Stimulated activated CD8-positive, alpha-beta memory T cell treated with anti-CD3 and anti-CD28 coated beads, Interleukin-4, amount 100 ng/mL, for 1 hour (primary cell): Measurements from ENCODE around the gene LTBP3.
A peak's percentile ranks its signal among the peaks of the same experiment; 100 is the strongest.

Source experiments
- DNase-seq, 2 donors: peaks; one replicate each; pipeline ENCODE4 v3.0.0-alpha.2; 2020; ENCODE audit warnings: low read depth in 2 of 2, low spot score in 1 of 2

LTBP3 gene

DNA sequence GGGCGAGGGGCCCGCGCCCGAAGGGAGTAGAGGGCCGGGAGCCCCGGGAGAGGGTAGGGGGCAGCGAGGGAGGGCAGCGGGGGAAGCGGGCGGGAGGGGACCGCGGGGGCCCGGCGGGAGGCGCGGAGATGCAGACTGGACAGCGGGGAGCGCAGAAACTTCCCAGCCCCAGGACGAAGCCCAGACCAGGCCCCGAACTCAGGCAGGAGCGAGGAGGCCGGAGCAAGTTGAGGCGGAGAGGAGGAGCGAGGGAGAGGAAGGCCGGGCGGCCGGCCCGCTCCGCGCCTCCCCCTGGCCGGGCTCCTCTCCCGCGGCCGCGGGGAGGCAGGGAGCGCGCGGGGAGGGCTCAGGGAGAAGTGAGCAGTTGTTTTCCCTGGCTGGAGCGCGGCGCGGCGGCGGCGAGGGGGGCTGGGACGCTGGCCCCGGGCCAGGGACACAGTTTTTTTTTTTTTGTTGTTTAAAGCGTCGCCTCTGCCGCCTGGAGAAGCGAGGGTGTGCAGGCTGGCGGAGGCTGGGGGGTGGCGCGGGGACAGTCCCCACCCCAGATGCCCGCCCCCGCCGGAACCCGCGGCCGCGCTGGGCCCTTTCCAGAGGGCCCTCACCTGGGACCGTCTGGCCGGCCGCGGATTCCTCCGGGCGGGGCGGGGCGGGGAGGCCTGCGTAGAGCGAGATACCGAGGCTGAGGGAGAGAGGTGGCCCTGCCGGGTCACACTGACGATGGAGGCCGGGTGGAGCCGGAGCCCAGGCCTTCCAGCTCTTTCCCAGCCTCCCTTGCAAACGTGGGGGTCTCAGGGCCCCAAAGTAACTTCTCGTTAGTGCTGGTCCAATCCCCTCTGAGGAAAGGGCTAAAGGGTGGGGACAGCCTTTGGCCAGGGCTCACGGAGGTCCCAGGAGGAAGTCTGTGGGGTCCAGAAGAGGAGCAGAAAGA lies at the start of gene LTBP3:
TSS of gene LTBP3 (minus strand) at position 358 of the 928 bp plus-strand sequence. CDS start 400 bp downstream, outside the sequence.
- DNase-seq, result no peak

DNA sequence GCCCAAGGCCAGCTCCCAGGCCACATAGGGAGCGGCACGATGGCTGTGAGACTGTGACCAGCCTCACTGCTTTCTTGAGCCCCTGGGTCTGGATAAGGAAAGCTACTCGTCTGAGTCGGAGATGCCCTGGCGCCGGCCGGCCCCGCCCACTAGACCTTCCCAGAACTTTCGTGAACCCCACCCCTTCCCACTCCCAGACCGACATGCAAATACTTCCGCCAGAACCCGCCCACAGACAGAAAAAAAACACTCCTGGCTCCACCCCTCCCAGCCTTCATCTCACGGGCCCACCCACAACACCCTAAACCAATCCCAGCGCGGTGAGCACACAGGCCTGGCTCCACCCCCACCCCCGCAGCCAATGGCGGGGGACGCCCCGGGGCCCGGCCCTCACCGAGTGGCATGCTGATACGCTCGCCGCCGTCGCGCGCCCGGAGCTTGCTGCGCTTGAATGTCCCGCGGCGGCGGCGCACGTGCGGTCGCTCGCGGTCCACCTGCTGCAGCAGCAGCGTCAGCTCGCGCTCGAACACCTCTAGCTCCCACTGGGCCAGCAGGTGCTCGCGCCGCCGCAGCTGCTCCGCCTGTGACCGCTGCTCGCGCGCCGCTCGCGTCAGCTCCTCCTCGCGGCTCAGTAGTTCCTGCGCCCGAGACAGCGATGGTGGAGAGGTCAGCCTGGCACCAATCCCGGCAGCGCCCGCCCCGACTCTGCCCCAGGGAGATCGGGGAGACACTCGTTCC lies 48.9 kb upstream of the LTBP3 start:
- DNase-seq, result no peak

DNA sequence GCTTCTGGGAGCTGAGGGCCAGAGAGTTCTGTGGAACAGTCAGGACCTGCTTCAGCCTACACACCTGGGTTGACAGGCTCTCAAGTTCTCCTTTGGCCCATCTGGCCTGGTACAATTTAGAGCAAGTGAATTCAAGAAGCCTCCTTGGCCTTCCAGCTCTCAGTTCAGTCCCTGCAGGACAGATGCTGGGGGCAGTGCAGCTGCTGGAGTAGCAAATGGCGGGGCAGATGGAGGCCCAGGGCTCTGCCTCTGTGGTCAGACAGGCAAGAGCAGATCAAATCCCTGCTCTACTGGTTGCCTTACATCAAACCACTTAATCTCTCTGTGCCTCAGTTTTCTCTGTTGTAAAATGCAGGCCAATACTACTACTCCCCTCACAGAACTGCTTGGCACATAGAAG lies 46.1 kb upstream of the LTBP3 start:
- DNase-seq, result no peak

DNA sequence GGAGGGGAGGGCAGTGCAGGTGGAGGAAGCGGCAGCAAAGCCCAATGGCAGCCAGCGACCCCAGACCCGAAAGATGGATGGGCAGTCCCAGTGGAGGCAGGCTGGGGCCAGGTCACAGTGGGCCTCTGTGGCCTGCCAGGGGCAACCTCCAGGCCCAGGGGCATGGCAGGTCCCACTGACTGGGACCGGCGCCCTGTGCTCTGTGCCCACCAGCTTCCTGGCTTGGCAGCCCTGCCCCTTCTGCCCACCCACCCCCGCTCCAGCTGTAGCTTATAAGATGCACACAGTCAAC lies 41.7 kb upstream of the LTBP3 start:
- no peak for DNase-seq

DNA sequence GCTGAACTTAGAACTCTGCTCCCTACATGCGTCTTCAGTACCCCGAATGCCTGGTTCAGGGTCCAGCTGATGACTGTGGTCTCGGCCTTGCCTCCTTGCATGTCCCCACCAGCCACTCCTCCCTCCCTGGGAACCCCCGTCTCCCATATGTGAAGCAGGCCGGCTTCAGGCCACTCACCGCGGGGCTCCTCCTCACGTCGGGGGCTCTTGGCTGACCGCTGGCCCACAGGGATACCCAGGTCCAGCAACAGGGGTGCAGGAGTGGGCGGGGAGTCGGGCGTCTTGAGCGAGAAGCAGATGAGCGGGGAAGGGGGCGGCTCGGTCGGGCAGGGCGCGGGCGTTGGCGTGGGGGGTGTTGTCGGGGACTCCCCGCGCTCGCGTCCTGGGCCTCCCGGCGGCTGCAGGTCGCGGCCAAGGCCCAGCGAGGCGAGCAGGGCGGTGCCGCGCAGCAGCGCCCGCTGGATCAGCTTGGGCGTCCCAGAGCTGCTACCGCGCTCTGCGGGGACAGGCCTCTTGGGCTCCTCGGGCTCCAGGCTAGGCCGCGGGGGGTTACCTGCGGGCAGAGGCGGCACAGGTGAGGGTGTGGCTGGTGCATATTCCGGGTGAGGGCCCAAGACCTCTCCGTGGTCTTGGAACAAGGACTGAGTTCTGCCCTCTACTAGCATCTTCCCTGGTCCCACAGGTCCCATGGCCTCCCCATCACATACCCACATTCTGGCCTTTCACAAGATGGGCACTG lies 41.2 kb upstream of the LTBP3 start:
- no peak for DNase-seq

DNA sequence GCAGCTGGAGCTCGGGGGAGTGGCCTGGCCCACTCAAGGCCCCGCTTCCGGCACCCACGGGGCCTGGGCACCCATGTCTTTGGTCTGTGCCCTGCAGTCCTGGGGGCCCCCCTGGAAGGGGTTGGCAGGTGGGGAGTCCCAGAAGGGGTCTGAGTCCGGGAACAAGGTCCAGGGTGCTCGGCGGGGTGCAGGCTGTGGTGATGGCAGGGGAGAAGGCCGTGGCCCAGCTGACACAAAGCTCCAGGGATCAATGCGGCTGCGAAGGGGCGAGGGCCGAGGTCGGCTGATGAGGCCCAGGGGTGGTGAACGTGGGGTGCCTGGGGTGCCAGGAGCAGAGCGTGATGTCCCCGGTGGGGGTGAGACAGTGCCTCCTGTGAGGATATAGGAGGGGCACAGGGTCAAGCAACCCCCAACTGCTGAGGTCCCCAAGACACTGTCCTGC lies 40.1 kb upstream of the LTBP3 start:
- DNase-seq, result no peak

DNA sequence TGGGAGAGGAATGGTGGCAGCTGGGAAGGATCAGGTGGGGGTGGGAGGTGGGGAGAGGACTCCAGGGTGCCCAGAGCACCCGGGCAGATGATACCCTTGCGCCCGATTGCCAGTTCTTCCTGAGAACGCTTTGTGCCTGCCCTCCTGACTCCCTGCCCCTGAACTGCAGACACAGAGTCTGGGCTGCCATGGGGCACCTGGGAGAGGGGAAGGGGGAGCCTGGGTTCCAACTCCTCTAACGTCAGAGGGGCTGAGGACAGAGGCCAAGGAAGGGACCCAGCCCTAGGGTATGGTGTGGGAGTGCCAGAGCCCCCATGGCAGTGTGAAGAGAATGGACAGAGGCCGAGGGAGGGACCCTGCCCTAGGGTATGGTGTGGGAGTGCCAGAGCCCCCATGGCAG lies 38.4 kb upstream of the LTBP3 start:
- DNase-seq, result no peak

DNA sequence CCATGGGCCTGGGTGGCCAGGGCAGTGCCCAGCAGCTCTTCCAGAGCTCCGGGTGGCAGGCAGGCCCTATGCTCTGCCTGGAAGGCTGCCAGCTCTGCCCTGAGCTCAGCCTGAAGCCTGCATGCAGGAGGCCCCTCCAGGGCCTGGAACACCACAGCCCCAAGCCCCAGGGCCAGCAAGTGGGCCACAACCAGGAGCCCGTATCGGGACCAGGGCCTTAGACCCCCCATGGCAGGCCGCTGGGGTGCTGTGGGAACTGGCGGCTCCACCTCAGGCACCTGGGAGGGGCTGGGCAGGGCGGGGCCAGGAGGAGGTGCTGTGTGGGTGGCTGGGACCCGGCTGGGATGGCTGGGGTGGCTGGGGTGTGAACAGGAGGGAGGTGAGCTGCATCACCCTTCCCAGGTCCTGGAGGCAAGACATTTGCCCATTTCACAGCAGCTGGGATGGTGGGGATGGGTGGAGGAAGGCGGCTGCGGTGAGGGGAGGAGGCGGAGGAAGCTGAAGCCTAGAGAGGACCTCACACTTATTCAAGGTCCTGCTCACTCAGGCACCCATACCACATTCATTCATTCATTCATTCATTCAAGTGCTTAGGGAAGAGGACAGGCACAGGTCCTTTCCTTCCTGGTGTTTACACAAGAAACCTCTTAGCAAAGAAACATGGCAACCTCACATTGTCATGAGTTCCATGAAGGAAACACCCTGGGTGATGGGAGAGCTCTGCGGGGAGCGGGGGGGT lies 37.6 kb upstream of the LTBP3 start, which contains the start of gene KCNK7:
TSS of gene KCNK7 (minus strand) at position 258 of the 739 bp plus-strand sequence. CDS start at position 230, 28 bp downstream.
- DNase-seq, result no peak

DNA sequence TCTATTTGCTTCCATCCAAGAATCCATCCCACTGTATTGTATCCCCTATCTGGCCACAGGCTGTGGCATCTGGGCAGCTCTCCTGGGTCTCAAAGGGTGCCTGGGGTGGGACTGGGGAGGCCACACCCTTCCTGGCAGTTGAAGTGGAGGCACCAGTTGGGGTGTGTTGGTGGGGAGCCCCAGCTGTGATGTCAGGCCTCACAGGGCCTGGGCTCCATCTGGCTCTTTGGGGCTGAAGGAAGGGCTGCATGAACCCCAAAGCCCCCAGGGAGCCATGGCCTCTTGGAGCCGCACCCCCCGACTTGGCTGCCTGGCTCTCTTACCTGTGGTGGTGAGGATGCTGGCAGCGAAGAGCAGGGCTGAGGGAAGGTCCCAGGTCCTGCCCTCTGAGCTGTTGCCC lies 37.0 kb upstream of the LTBP3 start:
- no peak for DNase-seq

DNA sequence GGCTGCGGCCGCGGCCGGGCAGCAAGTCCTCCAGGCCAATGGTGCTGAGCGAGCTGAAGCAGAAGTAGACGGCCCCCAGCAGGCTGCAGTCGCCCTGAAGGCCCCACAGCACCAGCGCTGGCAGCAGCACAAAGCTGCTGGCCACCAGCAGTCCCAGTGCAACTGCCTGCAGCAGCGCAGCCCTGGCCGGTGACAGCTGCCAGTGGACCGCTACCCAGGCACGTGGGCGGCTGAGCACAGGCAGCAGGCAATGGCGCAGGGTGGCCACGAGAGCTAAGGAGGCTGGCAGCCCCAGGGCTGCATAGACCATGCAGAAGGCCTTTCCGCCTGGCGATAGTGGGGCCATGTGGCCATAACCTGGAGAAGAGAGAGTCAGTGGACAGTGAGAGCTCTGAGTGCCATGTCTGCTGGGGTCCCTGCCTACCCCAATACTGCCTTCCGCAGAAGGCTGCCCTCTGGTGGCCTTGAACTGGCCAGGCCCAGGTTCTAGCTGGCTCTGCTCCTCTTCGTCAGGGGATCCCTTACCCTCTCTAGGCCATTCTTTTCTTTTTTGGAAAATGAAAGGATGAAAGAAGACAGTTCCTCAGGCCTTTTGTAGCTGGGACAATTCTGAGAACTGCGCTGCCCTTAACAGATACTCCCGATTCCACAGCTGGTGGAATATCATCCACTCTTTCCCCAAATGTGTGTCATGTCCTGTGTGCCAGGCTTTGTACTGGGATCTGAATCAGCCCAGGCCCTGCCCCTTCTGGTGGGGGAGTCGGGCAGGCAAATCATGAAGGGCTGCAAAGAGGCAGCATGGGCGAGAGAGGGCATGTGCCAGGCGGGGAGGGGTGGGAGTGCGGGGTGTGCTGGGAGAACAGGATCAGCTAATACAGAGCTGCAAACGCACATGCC lies 35.6 kb upstream of the LTBP3 start:
- no peak for DNase-seq

DNA sequence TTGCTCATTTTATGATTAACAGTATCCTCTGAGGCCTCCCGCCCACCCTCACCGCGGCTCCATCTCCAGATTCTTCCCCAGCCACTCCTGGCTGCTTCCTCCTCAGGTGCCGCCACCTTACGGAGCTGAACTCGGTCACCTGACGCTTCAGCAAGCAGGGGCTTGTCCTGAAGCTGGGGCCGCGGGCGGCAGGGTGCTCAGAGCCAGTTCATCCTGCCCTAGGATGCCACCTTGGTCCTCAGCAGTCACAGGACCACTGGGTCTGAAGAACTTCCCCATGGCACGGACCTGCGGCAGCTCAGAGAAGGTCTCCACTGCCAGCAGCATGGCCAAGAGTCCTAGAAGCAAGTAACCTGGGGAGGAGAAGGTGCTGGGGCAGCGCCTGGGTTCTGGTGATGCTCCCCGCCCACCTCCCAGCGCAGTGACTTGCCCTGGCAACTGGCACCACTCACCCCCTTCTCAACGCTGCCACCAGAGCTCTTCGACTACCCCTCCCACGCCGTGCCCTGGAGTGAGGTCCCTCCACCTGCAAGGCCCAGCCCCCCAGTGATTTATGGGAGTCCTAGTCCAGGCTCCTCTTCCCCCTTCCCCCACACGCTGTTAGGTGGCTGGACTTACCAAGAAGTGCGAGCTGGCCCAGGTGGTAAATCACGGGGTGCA lies 34.8 kb upstream of the LTBP3 start:
- DNase-seq, result no peak

DNA sequence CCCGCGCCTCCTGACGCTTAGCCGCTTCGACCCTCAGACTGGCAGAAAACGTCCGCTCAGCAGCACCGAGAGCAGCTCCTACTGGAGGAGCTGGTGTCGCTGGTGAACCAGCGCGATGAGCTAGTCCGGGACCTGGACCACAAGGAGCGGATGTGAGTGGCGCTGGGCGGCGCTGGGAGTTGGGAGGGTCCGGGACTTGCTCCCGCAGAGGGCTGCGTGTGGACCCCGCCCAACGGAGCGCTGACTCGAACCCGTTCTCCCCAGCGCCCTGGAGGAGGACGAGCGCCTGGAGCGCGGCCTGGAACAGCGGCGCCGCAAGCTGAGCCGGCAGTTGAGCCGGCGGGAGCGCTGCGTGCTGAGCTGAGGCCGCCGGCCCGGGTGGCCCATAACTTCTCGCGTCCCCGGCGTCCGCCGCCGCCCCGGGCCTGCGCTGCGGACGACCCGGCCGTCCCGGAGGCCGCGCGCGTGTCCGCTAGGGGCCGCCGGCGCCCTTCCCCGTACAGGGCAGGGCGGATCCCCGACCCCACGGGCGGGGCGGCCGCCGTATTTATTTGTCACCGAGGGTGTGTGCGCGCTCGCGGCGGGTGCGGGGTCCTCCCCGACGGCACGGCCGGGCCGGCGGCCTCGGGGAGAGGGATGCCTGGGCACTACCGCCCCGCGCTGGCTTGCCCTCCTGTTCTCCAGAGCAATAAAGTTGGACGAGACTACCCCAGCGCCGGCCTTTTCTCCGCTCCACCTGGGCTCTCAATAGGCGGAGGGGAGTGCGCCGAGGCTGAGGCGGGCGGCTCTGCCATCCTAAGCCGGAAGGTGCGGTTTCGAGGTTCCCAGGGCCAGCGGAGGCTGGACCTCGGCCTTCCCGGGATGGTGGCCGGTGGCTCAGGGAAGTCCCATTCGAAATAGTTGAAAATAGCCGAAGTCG lies 34.0 kb upstream of the LTBP3 start:
- no peak for DNase-seq

DNA sequence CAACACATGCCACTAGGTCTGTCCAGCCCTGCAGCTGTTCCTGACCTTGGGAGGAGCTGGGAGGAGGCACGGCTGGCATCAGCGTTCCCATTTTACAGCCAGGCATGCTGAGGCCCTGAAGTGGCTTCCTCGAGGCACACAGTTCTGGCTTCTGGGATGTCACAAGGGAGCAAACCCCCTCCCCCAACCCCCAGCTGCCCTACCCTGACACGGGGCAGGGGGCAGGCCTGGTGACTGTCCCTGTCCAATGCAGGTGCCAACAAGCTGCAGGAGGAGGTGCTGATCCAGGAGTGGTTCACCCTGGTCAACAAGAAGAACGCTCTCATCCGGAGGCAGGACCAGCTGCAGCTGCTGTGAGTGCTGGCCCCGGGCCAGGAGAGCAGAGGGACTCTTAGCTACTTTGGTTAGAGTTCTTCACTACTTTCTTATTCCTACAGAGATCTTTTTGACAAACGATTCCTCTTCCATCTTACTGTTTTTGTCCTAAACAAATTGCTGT lies 32.1 kb upstream of the LTBP3 start:
- no peak for DNase-seq

DNA sequence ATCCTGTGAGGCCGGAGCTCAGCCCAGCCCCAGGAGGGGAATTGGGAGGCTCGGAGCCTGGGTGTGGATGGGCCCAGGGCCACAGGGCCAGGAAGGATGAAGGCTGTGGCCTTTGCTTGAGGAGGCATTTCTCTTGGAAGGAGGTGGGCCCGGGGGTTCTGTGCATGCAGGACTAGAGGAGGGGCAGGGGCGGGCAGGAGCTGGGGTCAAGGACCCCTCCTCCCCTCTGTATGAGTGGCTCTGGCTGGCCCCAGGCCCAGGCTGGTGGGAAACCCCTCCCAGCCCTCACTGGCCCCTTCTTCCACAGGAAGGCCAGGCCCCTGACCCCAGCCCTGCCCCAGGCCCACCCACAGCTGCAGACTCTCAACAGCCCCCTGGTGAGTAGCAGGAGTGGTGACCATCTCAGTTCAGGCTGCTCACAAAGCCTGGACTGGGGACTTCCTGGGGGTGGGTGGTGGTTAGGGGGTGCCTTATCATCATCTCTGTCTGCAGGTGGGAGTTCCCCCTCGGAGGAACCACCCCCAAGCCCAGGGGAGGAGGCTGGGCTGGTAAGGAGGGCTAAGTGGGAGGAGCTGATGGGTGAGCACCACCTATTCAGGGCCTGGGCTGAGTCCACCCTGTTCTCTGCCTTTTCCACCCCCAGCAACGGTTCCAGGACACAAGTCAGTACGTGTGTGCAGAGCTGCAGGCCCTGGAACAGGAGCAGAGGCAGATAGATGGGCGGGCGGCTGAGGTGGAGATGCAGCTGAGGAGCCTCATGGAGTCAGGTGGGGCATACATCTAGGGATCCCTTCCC lies 31.5 kb upstream of the LTBP3 start:
- DNase-seq, result no peak

DNA sequence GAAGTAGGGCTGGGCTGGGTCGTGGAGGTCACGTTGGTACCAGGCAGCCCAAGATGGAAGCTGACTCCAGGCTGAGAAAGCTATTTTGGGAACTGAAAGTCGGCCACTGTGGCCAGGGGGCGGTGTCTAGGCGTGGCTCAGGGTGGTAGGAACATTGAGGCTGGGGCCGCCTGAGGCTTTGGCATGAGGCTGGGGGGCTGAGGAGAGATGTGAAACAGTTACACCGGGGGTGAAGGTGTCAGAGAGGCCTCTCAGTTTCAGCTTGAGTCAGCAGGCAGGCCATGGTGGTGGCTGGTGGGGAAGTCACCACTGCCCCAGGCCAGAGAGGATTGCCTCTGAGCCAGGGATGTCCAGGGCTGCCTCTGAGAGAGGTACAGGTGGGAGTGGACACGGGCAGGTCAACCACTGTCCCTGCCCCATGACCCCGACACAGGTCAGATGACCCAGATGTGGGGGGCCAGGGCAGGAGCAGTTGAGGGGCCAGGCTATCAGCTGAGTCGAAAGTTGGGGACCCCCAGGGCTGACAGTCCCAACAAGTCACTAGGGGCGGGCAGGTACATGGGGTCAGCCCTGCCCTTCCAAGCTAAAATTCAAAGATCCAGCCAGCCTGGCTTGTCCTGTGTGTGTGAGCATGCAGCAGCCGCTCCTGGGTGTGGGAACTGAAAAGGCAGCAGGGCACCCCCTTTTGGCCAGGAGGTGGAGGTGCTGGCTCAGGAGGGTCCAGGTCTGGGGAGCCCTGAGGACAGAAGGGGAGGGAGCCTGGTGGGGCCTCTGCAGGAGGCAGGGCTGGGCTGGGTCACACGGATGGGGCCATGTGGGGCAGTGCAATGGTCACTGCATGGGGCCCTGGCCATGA lies 30.3 kb upstream of the LTBP3 start:
- peak in 1 of 2 donors; percentile 61 for DNase-seq

DNA sequence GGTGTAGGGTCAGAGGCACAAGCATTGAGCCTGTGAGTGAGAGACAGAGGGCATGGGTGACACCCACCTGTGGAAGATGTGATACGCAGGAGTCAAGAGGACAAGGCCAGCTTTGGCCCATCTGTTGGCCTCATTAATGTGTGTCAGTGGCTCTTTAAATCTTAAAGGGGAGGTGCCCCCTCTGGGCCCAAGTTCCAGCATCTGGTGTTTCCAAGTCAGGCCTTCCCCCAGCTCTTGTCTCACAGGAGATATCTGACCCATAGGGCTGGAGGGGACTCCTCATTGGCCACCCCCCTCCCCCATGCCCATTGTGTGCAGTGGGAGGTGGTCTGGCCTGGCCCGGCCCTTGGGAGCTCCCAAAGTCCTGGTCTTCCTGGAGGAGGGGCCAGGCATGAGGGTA lies 28.5 kb upstream of the LTBP3 start:
- no peak for DNase-seq
